Hematopoietic multipotent progenitor cell treated with erythropoietin and hydrocortisone succinate and interleukin-3 and kit ligand, for 6 days (in vitro differentiated cells): Measurements from ENCODE around the gene RPL7A.
"Not testable (repeated sequence)": the region's sequence is repeated elsewhere in the genome, so short reads cannot be mapped to it uniquely, and the experiment has no call there.

Experiments used
- DNase-seq: peaks from one replicate; pipeline ENCODE4 v3.0.0-alpha.2; 2015

Gene RPL7A

DNA sequence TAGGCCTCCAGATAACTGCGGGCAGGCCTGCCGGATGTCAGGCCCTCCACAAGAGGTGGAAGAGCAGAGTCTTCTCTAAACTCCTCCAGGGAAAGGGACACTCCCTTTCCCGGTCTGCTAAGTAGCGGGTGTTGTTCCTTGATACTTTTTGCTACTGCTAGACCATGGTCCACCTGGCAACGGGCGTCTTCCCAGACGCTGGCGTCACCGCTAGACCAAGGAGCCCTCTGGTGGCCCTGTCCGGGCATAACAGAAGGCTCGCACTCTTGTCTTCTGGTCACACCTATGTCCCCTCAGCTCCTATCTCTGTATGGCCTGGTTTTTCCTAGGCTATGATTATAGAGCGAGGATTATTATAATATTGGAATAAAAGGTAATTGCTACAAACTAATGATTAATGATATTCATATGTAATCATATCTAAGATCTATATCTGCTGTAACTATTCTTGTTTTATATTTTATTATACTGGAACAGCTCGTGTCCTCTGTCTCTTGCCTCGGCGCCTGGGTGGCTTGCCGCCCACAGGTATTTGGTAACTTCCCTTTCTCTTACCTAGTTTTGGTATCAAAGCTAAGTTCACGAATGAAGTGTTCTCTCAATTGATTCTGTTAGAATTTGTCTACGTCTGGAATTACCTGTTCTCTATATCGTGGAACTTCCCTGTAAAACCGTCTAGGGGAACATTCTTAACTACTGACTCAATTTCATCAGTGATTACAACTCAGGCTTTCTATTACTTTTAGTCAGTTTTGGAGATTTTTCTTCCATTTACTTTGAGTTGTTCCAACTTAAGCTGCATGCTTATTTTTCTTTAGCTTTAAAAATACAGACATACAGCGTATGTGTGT lies 18.5 kb upstream of the RPL7A start:
- DNase-seq = peak; percentile 46

- DNase-seq = no peak
Observed at GRCh38 chr9:133331221-133331620, 16.8 kb upstream of the RPL7A start.

GRCh38 chr9:133331641-133332380 lies 16.2 kb upstream of the RPL7A start:
- no peak for DNase-seq

- no peak for DNase-seq
Observed at GRCh38 chr9:133332381-133332730, 15.7 kb upstream of the RPL7A start.

GRCh38 chr9:133333011-133333410 lies 15.0 kb upstream of the RPL7A start:
- DNase-seq = no peak

- no peak for DNase-seq
Observed at GRCh38 chr9:133333566-133333965, 14.5 kb upstream of the RPL7A start.

GRCh38 chr9:133334161-133334560 lies 13.9 kb upstream of the RPL7A start:
- DNase-seq = peak; percentile 44

GRCh38 chr9:133334888-133335287 lies 13.1 kb upstream of the RPL7A start:
- not testable (repeated sequence) for DNase-seq

DNA sequence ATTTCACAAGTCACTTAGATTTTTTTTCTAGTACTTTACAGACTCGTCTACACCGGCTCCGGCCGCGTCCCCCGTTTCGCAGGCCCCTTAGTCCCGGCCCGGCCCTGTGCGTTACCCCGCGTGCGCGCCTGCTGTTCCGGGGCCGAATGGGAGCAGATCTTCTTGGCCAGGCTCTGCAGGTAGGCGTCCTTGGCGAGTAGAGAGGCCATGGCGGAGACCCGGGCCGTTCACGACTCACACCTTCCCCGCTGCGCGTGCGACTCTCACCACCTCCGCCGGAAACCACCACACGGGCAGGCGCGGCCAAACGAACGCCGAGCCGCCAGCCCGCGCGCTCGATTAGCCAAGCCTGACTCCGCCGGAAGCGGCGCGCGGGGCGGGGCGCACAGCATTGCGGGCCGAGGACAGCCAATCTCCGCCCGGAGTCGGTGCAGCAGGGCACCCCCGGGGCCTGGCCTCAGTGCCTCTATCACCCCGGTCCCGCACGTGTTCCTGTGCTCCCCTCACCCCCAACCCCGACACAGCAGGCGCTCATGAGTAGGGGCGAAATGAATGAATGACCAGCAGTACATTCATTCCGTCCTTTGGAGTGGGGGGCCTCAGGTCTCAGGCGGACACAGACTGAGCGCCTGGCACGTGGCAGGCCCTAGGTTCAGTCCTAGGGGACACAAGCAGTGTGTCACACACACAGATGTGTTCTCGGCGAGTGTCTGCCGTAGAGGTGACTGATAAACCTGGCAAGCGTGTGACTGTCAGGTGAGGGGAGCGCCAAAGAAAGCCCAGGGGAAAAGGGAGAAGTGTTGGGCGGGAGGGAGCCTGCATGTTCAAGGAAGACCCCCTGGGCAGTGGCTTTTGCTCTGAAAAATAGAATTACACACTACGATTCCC lies 11.8 kb upstream of the RPL7A start, which contains the start of gene SURF6:
Gene SURF6 (minus strand): TSS at position 265 of the 888 bp plus-strand sequence. CDS start 56 bp downstream, at position 209.
- peak; percentile 96 for DNase-seq

DNA sequence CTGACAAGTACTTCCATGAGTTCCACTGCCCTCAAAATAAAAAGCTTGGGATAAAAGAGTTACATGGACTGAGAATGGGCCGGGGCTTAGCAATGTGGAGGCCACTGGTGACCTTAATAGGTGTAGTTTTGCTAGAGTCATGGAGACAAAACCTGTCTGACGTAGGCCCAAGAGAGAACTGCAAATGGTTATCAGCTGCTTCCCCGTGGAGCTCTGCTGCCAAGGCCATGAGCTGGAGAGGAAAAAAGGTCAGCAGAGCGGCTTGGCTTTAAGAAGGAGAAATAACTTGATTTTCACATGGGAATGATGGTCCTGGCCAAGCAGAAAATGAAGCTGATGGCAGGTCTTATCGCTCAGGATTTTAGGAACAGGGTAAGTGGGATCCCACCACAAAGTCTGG lies 8.4 kb upstream of the RPL7A start:
- no peak for DNase-seq

GRCh38 chr9:133340256-133340655 lies 7.8 kb upstream of the RPL7A start:
- peak; percentile 65 for DNase-seq

DNA sequence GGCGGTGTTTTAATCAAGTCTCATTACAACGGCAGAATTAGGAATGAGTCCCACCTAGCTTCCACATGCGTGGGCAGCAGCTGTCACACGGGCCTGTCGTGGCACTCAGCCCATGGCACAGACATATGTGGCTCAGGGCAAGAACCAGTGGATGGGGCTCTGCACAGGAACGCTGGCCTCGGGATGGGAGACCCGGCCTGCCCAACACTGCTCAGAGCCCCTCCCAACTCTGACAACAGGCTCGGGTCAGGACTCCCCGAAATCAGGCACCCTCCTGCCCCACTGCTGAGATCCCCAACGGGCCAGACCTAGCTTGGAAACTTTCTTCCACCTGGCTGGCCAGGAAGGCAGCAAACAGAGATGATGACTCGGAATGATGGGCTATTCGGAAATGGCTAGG lies 7.1 kb upstream of the RPL7A start:
- DNase-seq = no peak

DNA sequence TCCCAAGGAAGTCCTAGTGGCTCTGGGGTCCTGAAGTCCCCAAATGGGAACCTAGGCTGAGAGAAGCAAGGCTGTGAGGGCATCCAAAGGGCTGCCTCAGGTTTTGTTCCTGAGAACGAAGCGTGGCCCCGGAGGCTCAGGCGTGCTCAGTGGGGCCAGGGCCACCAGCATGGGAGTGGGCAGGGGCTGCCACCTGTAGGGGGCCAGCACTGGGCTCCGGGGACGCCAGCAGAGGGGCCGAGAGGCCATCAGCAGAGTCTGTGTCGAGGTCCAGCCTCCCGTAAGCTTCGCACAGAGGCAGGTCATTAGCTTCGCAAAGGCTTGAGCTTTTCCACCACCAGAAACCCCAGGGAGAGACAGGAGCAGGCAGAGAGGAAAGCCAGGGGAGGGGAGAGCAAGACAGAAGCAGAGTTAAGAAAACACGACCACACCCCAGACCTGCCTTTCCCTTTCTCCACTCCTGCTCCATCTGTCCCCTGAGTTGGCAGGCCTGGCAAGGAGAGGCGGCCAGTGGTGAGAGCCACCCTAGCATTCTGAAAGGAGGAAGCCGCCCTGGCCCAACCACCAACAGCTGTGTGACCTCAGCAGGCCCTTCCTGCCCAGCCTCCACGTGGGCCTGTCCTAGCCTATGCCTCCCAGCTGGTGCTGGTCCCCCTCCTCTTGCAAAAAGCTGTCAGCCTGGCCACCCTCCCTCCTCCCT lies 6.5 kb upstream of the RPL7A start:
- DNase-seq = peak; percentile 79

DNA sequence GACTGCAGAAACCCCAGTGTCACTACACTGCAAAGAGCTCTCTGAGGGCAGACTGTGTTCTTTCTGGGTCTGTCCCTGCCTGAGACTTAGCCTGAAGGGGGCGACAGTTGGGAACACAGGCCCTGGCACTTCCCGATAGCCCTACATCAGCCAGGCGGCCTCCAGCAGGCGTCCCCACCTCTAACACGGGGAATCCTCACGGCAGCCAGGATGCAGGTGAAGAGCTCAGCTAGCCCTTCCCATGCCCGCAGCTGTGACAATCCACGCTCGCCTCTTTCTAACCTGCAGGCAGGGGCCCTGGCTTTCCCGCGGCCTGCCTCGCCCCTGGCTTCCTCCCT lies 6.0 kb upstream of the RPL7A start:
- DNase-seq = no peak

DNA sequence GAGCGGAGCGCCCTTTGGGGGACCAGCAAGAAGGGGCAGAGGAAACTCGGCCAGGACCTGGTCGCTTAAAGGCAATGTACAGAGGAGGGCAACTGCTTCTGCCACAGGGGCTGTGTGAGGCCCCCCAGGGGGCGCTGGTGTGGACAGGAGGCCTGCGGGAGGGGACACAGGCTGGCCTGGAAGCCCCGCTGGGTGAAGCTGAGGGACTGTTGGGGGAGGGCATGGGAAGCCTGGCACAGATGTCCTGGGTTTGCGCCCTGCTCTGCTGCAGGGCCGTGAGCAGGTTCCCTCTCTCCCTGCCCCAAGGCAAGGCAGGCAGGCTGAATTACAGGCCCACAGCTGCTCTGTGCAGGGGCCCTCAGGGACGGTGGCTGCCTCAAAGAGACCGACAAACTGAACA lies 5.4 kb upstream of the RPL7A start:
- peak; percentile 45 for DNase-seq

GRCh38 chr9:133344071-133344470 lies 3.9 kb upstream of the RPL7A start:
- DNase-seq = no peak

GRCh38 chr9:133344979-133345378 lies 3.0 kb upstream of the RPL7A start:
- DNase-seq = no peak

GRCh38 chr9:133345596-133345995 lies 2.4 kb upstream of the RPL7A start:
- DNase-seq = no peak

DNA sequence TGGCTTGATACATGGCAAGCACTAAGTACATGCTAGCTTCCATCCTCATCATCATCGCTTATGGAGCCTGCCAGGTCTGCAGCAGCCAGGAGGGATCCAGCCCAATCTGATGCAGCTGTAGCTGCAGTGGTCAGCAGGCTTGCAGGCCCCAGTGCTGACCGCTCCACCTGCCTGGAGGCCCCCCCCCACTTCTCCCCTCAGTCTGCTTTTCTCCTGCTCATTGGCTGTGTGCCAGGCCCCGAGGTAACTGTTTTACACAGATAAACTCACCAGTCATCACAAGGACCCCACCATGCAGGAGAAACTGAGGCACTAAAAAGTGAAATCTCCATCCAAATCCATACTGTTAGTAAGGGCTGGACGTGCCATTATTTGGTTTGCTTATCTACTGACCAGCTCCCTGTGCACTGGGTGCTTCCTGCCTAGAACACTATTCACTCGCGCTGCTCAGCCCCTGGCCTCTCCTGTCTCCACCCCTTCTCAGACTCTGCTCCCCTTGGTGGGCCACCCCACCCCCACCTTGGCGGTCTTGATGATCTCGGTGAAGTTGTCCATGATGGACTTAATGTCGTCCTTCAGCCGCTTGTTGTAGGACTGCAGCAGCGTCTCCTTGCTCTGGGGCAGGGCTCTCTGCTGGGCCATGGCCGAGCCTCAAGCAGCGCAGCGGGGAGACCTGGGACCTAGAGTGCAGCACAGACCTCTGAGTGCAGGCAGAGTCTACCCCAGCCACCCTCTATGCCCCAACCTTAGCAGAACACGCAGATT lies 1.8 kb upstream of the RPL7A start:
- no peak for DNase-seq

DNA sequence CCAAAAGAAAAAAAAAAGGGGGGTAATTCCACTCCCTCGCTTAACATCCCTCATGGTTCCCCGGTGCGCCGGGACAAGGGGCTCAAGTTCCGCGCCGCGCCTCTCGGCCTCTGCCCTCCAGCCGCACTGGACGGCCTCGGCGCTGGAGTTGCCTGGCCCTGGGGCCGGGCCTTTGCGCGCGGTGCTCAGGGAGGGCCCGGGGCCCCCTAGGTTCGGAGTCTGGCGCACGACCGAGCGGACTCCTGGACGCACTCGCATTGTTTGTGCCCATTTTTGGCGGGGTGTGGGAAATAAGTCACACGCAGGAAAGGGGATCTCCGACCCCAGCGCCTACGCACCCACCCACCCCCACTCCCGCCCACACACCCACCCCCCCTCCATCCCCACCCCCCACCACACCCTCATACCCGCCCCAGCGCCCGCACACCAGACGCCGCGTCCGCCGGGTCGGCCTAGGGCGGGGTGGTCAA lies 468 bp upstream of the RPL7A start:
- DNase-seq = peak; percentile 58

GRCh38 chr9:133348718-133349573 lies 928 bp downstream of the RPL7A start:
- no peak for DNase-seq
